ENCODE results near the gene UBE2R2. TPM values are rescaled to one million over a fixed set of nuclear protein-coding genes. Genes with fewer than 3 reads are reported as not detected.
"Not testable (repeated sequence)": the region's sequence is repeated elsewhere in the genome, so short reads cannot be mapped to it uniquely, and the experiment has no call there.

Gene UBE2R2
- total RNA-seq: 10 to 100 TPM; 29.4 to 29.5 TPM
- polyA plus RNA-seq: 10 to 100 TPM; 16.2 to 25.4 TPM
- long read RNA-seq, donor 1, full-length matches to known transcripts: 34 of 174 reads
- long read RNA-seq, donor 1, partial matches to known transcripts: 140 of 174 reads
- long read RNA-seq, donor 1, other reads (novel, unspliced or antisense): 0 of 174 reads
- long read RNA-seq, donor 2, full-length matches to known transcripts: 10 of 72 reads
- long read RNA-seq, donor 2, partial matches to known transcripts: 62 of 72 reads
- long read RNA-seq, donor 2, other reads (novel, unspliced or antisense): 0 of 72 reads
- long read RNA-seq, donor 3, full-length matches to known transcripts: 19 of 93 reads
- long read RNA-seq, donor 3, partial matches to known transcripts: 74 of 93 reads
- long read RNA-seq, donor 3, other reads (novel, unspliced or antisense): 0 of 93 reads
- long read RNA-seq, donor 4, full-length matches to known transcripts: 8 of 102 reads
- long read RNA-seq, donor 4, partial matches to known transcripts: 94 of 102 reads
- long read RNA-seq, donor 4, other reads (novel, unspliced or antisense): 0 of 102 reads
- long read RNA-seq, donor 5, full-length matches to known transcripts: 41 of 56 reads
- long read RNA-seq, donor 5, partial matches to known transcripts: 15 of 56 reads
- long read RNA-seq, donor 5, other reads (novel, unspliced or antisense): 0 of 56 reads

GRCh38 chr9:33816327-33817252, at the start of gene UBE2R2:
UBE2R2 (plus strand) TSS chr9:33817160; CDS start chr9:33817758, 598 bp downstream.
- H3K36me3 ChIP-seq (ENCODE audit: control insufficient read depth in 4 of 4, insufficient read depth in 4 of 4, low read length in 4 of 4): no peaks in the 10 kb centered on the region
- peak within 1 kb of the TSS; percentile 100 for H3K27ac ChIP-seq (ENCODE audit: low read depth in 1 of 2, low read length in 1 of 2)
- ATAC-seq (ENCODE audit: insufficient read depth, low FRiP score) (peak; percentile 83), DNase-seq (peak; percentile 96 to 98 (median 97))
- no peaks in the 10 kb centered on the region for H3K9me3 ChIP-seq (ENCODE audit: control insufficient read depth in 4 of 4, insufficient read depth in 3 of 4, low read length in 3 of 4)
- H3K27me3 ChIP-seq (ENCODE audit: control insufficient read depth in 3 of 3, insufficient read depth in 3 of 3, low read length in 2 of 3): no peaks in the 10 kb centered on the region
- TF ChIP-seq, protein P1, sequence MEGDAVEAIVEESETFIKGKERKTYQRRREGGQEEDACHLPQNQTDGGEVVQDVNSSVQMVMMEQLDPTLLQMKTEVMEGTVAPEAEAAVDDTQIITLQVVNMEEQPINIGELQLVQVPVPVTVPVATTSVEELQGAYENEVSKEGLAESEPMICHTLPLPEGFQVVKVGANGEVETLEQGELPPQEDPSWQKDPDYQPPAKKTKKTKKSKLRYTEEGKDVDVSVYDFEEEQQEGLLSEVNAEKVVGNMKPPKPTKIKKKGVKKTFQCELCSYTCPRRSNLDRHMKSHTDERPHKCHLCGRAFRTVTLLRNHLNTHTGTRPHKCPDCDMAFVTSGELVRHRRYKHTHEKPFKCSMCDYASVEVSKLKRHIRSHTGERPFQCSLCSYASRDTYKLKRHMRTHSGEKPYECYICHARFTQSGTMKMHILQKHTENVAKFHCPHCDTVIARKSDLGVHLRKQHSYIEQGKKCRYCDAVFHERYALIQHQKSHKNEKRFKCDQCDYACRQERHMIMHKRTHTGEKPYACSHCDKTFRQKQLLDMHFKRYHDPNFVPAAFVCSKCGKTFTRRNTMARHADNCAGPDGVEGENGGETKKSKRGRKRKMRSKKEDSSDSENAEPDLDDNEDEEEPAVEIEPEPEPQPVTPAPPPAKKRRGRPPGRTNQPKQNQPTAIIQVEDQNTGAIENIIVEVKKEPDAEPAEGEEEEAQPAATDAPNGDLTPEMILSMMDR (IDR thresholded peaks at IDR 0.05; ENCODE audit: control extremely low read depth, extremely low read depth): no peak
- peak within 1 kb of the TSS; percentile 90 to 92 for H3K9ac ChIP-seq (ENCODE audit: insufficient read depth in 1 of 2, low read length in 2 of 2)
- H3K4me3 ChIP-seq: peak within 1 kb of the TSS; percentile 98
- H3K4me1 ChIP-seq (ENCODE audit: control insufficient read depth in 5 of 5, insufficient read depth in 5 of 5, low read length in 5 of 5): peaks cover 1 to 26% (median 16%) of the 10 kb centered on the region in 5 donors
- 1 to 3% methylated on average over 37 to 55 of the region's 66 CpGs for WGBS, 2 donors

GRCh38 chr9:33770156-33770880, 46.6 kb upstream of the UBE2R2 start:
- H3K9me3 ChIP-seq (ENCODE audit: control insufficient read depth in 4 of 4, insufficient read depth in 3 of 4, low read length in 3 of 4); H3K4me1 ChIP-seq (ENCODE audit: control insufficient read depth in 5 of 5, insufficient read depth in 5 of 5, low read length in 5 of 5); ATAC-seq (ENCODE audit: insufficient read depth, low FRiP score); H3K4me3 ChIP-seq; H3K9ac ChIP-seq (ENCODE audit: insufficient read depth in 1 of 2, low read length in 2 of 2); H3K27ac ChIP-seq (ENCODE audit: low read depth in 1 of 2, low read length in 1 of 2); H3K36me3 ChIP-seq (ENCODE audit: control insufficient read depth in 4 of 4, insufficient read depth in 4 of 4, low read length in 4 of 4); H3K27me3 ChIP-seq (ENCODE audit: control insufficient read depth in 3 of 3, insufficient read depth in 3 of 3, low read length in 2 of 3); DNase-seq: not testable (repeated sequence)
- WGBS, 2 donors: 94 to 95% methylated on average over 3 of the region's 3 CpGs

- not testable (repeated sequence) for H3K36me3 ChIP-seq (ENCODE audit: control insufficient read depth in 4 of 4, insufficient read depth in 4 of 4, low read length in 4 of 4); H3K4me3 ChIP-seq; H3K9me3 ChIP-seq (ENCODE audit: control insufficient read depth in 4 of 4, insufficient read depth in 3 of 4, low read length in 3 of 4); H3K4me1 ChIP-seq (ENCODE audit: control insufficient read depth in 5 of 5, insufficient read depth in 5 of 5, low read length in 5 of 5); ATAC-seq (ENCODE audit: insufficient read depth, low FRiP score); H3K27me3 ChIP-seq (ENCODE audit: control insufficient read depth in 3 of 3, insufficient read depth in 3 of 3, low read length in 2 of 3); H3K9ac ChIP-seq (ENCODE audit: insufficient read depth in 1 of 2, low read length in 2 of 2); DNase-seq; H3K27ac ChIP-seq (ENCODE audit: low read depth in 1 of 2, low read length in 1 of 2)
Observed at GRCh38 chr9:33773135-33773534, 43.8 kb upstream of the UBE2R2 start.

- not testable (repeated sequence) for H3K9me3 ChIP-seq (ENCODE audit: control insufficient read depth in 4 of 4, insufficient read depth in 3 of 4, low read length in 3 of 4); H3K9ac ChIP-seq (ENCODE audit: insufficient read depth in 1 of 2, low read length in 2 of 2); H3K27ac ChIP-seq (ENCODE audit: low read depth in 1 of 2, low read length in 1 of 2); H3K4me1 ChIP-seq (ENCODE audit: control insufficient read depth in 5 of 5, insufficient read depth in 5 of 5, low read length in 5 of 5); H3K36me3 ChIP-seq (ENCODE audit: control insufficient read depth in 4 of 4, insufficient read depth in 4 of 4, low read length in 4 of 4); H3K4me3 ChIP-seq; ATAC-seq (ENCODE audit: insufficient read depth, low FRiP score); H3K27me3 ChIP-seq (ENCODE audit: control insufficient read depth in 3 of 3, insufficient read depth in 3 of 3, low read length in 2 of 3)
- WGBS, 2 donors: 60 to 71% methylated on average over 5 of the region's 5 CpGs
- peak in 2 of 3 donors; percentile 24 to 48 for DNase-seq
Observed at GRCh38 chr9:33774074-33774659, 42.8 kb upstream of the UBE2R2 start.

Data from lung (tissue), 16 donors.